ENCODE measurements around the gene CCDC142. TPM values are rescaled to one million over a fixed set of nuclear protein-coding genes. Genes with fewer than 3 reads are reported as not detected.

CCDC142 gene
- total RNA-seq, 1 experiment from 2014 or later, result 20.4 TPM

DNA sequence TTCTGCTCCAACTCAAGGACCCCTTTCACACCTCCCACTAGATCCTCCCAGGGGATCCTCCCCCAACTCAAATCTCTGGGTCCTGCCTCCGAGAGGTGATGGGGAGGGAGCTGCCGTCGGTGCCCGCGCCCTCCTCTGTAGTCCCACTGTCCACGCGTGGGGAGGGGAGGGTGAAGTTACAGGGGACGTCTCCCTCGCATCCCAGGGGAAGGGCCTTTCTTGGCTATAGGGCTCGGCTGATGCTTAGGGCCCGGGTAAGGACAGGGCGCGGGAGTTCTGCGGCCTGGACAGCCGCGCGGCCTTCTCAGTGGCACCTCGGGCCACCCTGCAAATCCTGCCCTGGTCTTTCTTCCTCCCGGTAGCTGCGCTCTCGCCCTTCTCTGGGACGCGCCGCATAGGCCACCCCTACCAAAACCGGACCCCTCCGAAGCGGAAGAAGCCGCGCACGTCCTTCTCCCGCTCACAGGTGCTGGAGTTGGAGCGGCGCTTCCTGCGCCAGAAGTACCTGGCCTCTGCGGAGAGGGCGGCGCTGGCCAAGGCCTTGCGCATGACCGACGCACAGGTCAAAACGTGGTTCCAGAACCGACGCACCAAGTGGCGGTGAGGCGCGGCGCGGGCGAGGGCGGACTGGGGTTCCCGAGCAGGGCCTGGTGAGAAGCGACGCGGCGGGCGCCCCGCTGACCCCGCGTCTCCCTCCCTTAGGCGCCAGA, 32.6 kb upstream of the CCDC142 start:
- POLR2A ChIA-PET (ENCODE audit: low non-redundant PET), result no interaction called here
- no peak overlapping the region for H3K27ac ChIP-seq (ENCODE audit: low read depth, low read length, poor library complexity, severe bottlenecking)
- CTCF ChIA-PET, result no interaction called here

GRCh38 chr2:74514368-74515270, 31.8 kb upstream of the CCDC142 start, which contains the start of gene TLX2:
TSS of gene TLX2 (plus strand) at chr2:74514450. CDS start at chr2:74514807, 357 bp downstream.
- Histone ChIP-seq H3K4me3 (ENCODE audit: low read depth, low read length, poor library complexity, severe bottlenecking) (peak within 1 kb of the TSS; percentile 30), H3K9me3 (ENCODE audit: low read depth, low read length, poor library complexity, severe bottlenecking) (no peaks in the 10 kb centered on the region), H3K36me3 (ENCODE audit: insufficient read depth, low read length, poor library complexity, severe bottlenecking) (no peaks in the 10 kb centered on the region), H3K4me1 (ENCODE audit: insufficient read depth, low read length, poor library complexity, severe bottlenecking) (peaks cover 21% of the 10 kb centered on the region), H3K27me3 (replicated peaks; ENCODE audit: insufficient read depth, low read depth, low read length, poor library complexity) (peaks cover 67% of the 10 kb centered on the region), H3K27ac (ENCODE audit: low read depth, low read length, poor library complexity, severe bottlenecking) (no peak within 1 kb of the TSS)
- TF ChIP-seq EZH2 (IDR thresholded peaks at IDR 0.05; ENCODE audit: borderline replicate concordance, low read depth, low read length, poor library complexity, severe bottlenecking), result no peak
- no peak for TF ChIP-seq CTCF (conservative IDR thresholded peaks at IDR 0.05; ENCODE audit: low read depth, low read length)
- ChIA-PET POLR2A (ENCODE audit: low non-redundant PET) (no interaction called here), CTCF (interaction anchor here (0.7 kb wide), 1 partner anchor 1226 kb away, joined by 9 read pairs; no protein-coding TSS in a partner anchor)
- BruUV-seq (replicated peaks), result no TSS peak
- peak; percentile 55 for DNase-seq (ENCODE audit: low spot score)
- intact Hi-C loops (cut with micrococcal nuclease; ENCODE audit: unreplicated experiment), result no loop called here

More for the DNA sequence above, 32.6 kb upstream of the CCDC142 start:
- no peak for TF ChIP-seq CTCF (conservative IDR thresholded peaks at IDR 0.05; ENCODE audit: low read depth, low read length)
- no peak for TF ChIP-seq EZH2 (IDR thresholded peaks at IDR 0.05; ENCODE audit: borderline replicate concordance, low read depth, low read length, poor library complexity, severe bottlenecking)
- Histone ChIP-seq H3K4me1 (ENCODE audit: insufficient read depth, low read length, poor library complexity, severe bottlenecking) (peaks cover 21% of the 10 kb centered on the region), H3K4me3 (ENCODE audit: low read depth, low read length, poor library complexity, severe bottlenecking) (no peak overlapping the region), H3K27me3 (replicated peaks; ENCODE audit: insufficient read depth, low read depth, low read length, poor library complexity) (peaks cover 75% of the 10 kb centered on the region), H3K36me3 (ENCODE audit: insufficient read depth, low read length, poor library complexity, severe bottlenecking) (no peaks in the 10 kb centered on the region), H3K9me3 (ENCODE audit: low read depth, low read length, poor library complexity, severe bottlenecking) (no peaks in the 10 kb centered on the region)
- no peak for DNase-seq (ENCODE audit: low spot score)
- intact Hi-C loops (cut with micrococcal nuclease; ENCODE audit: unreplicated experiment), result no loop called here
- no TSS peak for BruUV-seq (replicated peaks)

- Histone ChIP-seq H3K4me1 (ENCODE audit: insufficient read depth, low read length, poor library complexity, severe bottlenecking) (peaks cover 21% of the 10 kb centered on the region), H3K36me3 (ENCODE audit: insufficient read depth, low read length, poor library complexity, severe bottlenecking) (no peaks in the 10 kb centered on the region), H3K4me3 (ENCODE audit: low read depth, low read length, poor library complexity, severe bottlenecking) (peak overlapping the region; percentile 30), H3K27ac (ENCODE audit: low read depth, low read length, poor library complexity, severe bottlenecking) (no peak overlapping the region), H3K9me3 (ENCODE audit: low read depth, low read length, poor library complexity, severe bottlenecking) (no peaks in the 10 kb centered on the region), H3K27me3 (replicated peaks; ENCODE audit: insufficient read depth, low read depth, low read length, poor library complexity) (peaks cover 59% of the 10 kb centered on the region)
- TF ChIP-seq EZH2 (IDR thresholded peaks at IDR 0.05; ENCODE audit: borderline replicate concordance, low read depth, low read length, poor library complexity, severe bottlenecking) (no peak), CTCF (conservative IDR thresholded peaks at IDR 0.05; ENCODE audit: low read depth, low read length) (no peak)
- ChIA-PET CTCF (no interaction called here), POLR2A (ENCODE audit: low non-redundant PET) (no interaction called here)
- peak; percentile 24 for DNase-seq (ENCODE audit: low spot score)
- intact Hi-C loops (cut with micrococcal nuclease; ENCODE audit: unreplicated experiment), result no loop called here
- no TSS peak for BruUV-seq (replicated peaks)
Observed at GRCh38 chr2:74513605-74514367, 31.0 kb upstream of the CCDC142 start.
